Endothelial cell of umbilical vein (primary cell): Measurements from ENCODE around the gene LRRC27.

Experiments
- CTCF ChIP-seq, 2 donors: IDR thresholded peaks; 1 replicate in 1 of 2; 2 replicates in 1 of 2; pipeline ENCODE4 v1.5.1; 2011; ENCODE audit warnings: low read length in 2 of 2, mild to moderate bottlenecking in 2 of 2, moderate library complexity in 2 of 2, control low read depth in 1 of 2, inconsistent platforms in 1 of 2, low read depth in 1 of 2; ENCODE audit not compliant: insufficient read depth in 1 of 2; ENCODE audit errors: extremely low read depth in 1 of 2
- JUN ChIP-seq: IDR thresholded peaks from 2 replicates; pipeline ENCODE4 v1.6.1; 2011; ENCODE audit warnings: borderline replicate concordance, low read depth; ENCODE audit not compliant: insufficient read length, insufficient read depth
- POLR2A ChIP-seq: IDR thresholded peaks from 2 replicates; pipeline ENCODE4 v1.6.1; 2012; ENCODE audit warnings: low read depth, mild to moderate bottlenecking, control low read depth, low read length
- POLR2AphosphoS5 ChIP-seq: IDR thresholded peaks from 2 replicates; pipeline ENCODE4 v1.6.1; 2012; ENCODE audit warnings: low read depth, mild to moderate bottlenecking, control low read depth, low read length, moderate library complexity; ENCODE audit not compliant: insufficient read depth

- TF ChIP-seq CTCF (IDR thresholded peaks at IDR 0.05; ENCODE audit: extremely low read depth in 1 of 2, insufficient read depth in 1 of 2, low read depth in 1 of 2, low read length in 2 of 2) (no peak), POLR2AphosphoS5 (no peak), POLR2A (no peak), JUN (no peak)
Observed at GRCh38 chr10:132362151-132362611, 30.2 kb downstream of the LRRC27 start.
